ENCODE measurements around the gene CNST.

CNST gene

GRCh38 chr1:246572785-246573184 lies 6.5 kb downstream of the CNST start:
- CTCF ChIA-PET: no interaction called here
- no peak for TF ChIP-seq CTCF (IDR thresholded peaks at IDR 0.05; ENCODE audit: control extremely low read depth, extremely low read depth, low read depth, missing control alignments)
- POLR2A ChIA-PET: interaction anchor here (1.1 kb wide), 2 partner anchors 18 to 57 kb away, joined by 3 to 4 read pairs; no protein-coding TSS in a partner anchor
- DNase-seq (ENCODE audit: extremely low spot score): no peak

- ChIA-PET POLR2A (interaction anchor here (1.1 kb wide), 2 partner anchors 18 to 57 kb away, joined by 3 to 4 read pairs; no protein-coding TSS in a partner anchor), CTCF (no interaction called here)
- DNase-seq (ENCODE audit: extremely low spot score): no peak
- no peak for TF ChIP-seq CTCF (IDR thresholded peaks at IDR 0.05; ENCODE audit: control extremely low read depth, extremely low read depth, low read depth, missing control alignments)
Observed at GRCh38 chr1:246573491-246573890, 7.2 kb downstream of the CNST start.

GRCh38 chr1:246576709-246577032 lies 10.4 kb downstream of the CNST start:
- POLR2A ChIA-PET: no interaction called here
- CTCF ChIA-PET: interaction anchor here (2.0 kb wide), 1 partner anchor 15 kb away, joined by 7 read pairs; no protein-coding TSS in a partner anchor
- TF ChIP-seq CTCF (IDR thresholded peaks at IDR 0.05; ENCODE audit: control extremely low read depth, extremely low read depth, low read depth, missing control alignments): no peak
- DNase-seq (ENCODE audit: extremely low spot score): no peak

- ChIA-PET POLR2A (no interaction called here), CTCF (interaction anchor here (2.0 kb wide), 1 partner anchor 15 kb away, joined by 7 read pairs; no protein-coding TSS in a partner anchor)
- no peak for TF ChIP-seq CTCF (IDR thresholded peaks at IDR 0.05; ENCODE audit: control extremely low read depth, extremely low read depth, low read depth, missing control alignments)
- DNase-seq (ENCODE audit: extremely low spot score): no peak
Observed at GRCh38 chr1:246577082-246577719, 10.9 kb downstream of the CNST start.

- CTCF ChIA-PET: interaction anchor here (2.3 kb wide), 1 partner anchor 18 kb away, joined by 12 read pairs; no protein-coding TSS in a partner anchor
- DNase-seq (ENCODE audit: extremely low spot score): no peak
- no peak for TF ChIP-seq CTCF (IDR thresholded peaks at IDR 0.05; ENCODE audit: control extremely low read depth, extremely low read depth, low read depth, missing control alignments)
- POLR2A ChIA-PET: interaction anchor here (0.7 kb wide), 1 partner anchor 1632 kb away, joined by 3 read pairs; no protein-coding TSS in a partner anchor
Observed at GRCh38 chr1:246577720-246578106, 11.5 kb downstream of the CNST start.

- ChIA-PET CTCF (interaction anchor here (1.0 to 2.3 kb wide), 4 partner anchors 11 to 810 kb away, joined by 3 to 12 read pairs (median 6); no protein-coding TSS in a partner anchor), POLR2A (interaction anchor here (1.2 to 1.7 kb wide), 2 partner anchors 12 to 13 kb away, joined by 4 to 11 read pairs; partner anchors contain the start of genes CNST and TFB2M)
- no peak for TF ChIP-seq CTCF (IDR thresholded peaks at IDR 0.05; ENCODE audit: control extremely low read depth, extremely low read depth, low read depth, missing control alignments)
- peak; percentile 37 for DNase-seq (ENCODE audit: extremely low spot score)
Observed at GRCh38 chr1:246579818-246580217, 13.6 kb downstream of the CNST start.

Data from GM10248 (cell line).